ENCODE measurements around the gene S1PR3.

Gene S1PR3

GRCh38 chr9:89053301-89053700 lies 62.0 kb downstream of the S1PR3 start:
- DNase-seq (ENCODE audit: low read depth in 2 of 2): no peak
- no peak overlapping the region for H3K4me3 ChIP-seq (replicated peaks in 1 of 2; ENCODE audit: low read depth in 2 of 2, low read length in 2 of 2)
- TF ChIP-seq, protein P1, sequence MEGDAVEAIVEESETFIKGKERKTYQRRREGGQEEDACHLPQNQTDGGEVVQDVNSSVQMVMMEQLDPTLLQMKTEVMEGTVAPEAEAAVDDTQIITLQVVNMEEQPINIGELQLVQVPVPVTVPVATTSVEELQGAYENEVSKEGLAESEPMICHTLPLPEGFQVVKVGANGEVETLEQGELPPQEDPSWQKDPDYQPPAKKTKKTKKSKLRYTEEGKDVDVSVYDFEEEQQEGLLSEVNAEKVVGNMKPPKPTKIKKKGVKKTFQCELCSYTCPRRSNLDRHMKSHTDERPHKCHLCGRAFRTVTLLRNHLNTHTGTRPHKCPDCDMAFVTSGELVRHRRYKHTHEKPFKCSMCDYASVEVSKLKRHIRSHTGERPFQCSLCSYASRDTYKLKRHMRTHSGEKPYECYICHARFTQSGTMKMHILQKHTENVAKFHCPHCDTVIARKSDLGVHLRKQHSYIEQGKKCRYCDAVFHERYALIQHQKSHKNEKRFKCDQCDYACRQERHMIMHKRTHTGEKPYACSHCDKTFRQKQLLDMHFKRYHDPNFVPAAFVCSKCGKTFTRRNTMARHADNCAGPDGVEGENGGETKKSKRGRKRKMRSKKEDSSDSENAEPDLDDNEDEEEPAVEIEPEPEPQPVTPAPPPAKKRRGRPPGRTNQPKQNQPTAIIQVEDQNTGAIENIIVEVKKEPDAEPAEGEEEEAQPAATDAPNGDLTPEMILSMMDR (IDR thresholded peaks at IDR 0.05; ENCODE audit: low read depth, low read length): no peak

All from cardiac fibroblast (primary cell).